ENCODE results near the gene JMJD4. TPM values are rescaled to one million over a fixed set of nuclear protein-coding genes. Genes with fewer than 3 reads are reported as not detected.

The JMJD4 gene
- total RNA-seq, 1 experiment from 2014 or later, result 15.1 TPM

GRCh38 chr1:227769047-227769935 is 34.2 kb upstream of the JMJD4 start:
- Histone ChIP-seq H3K4me1 (replicated peaks; ENCODE audit: insufficient read depth) (peaks cover 29% of the 10 kb centered on the region), H3K79me2 (ENCODE audit: low read depth) (peaks cover 6% of the 10 kb centered on the region; the same call in 1 of the 2 replicates), H3K27me3 (ENCODE audit: insufficient read depth, low read depth) (no peaks in the 10 kb centered on the region), H3K36me3 (ENCODE audit: low read depth) (peaks cover 15% of the 10 kb centered on the region; the same call in 1 of the 2 replicates), H3K27ac (no peak overlapping the region), H3K4me2 (no peak overlapping the region), H2AFZ (no peak overlapping the region), H3F3A (ENCODE audit: insufficient read depth, low read depth) (peaks cover 40% of the 10 kb centered on the region), H3K9me3 (ENCODE audit: insufficient read depth, low read depth) (no peaks in the 10 kb centered on the region), H3K4me3 (no peak overlapping the region), H4K20me1 (ENCODE audit: insufficient read depth) (peaks cover 29% of the 10 kb centered on the region), H3K9me2 (ENCODE audit: insufficient read depth) (no peaks in the 10 kb centered on the region)
- no TSS peak for BruUV-seq (replicated peaks)
- TF ChIP-seq, protein P1, sequence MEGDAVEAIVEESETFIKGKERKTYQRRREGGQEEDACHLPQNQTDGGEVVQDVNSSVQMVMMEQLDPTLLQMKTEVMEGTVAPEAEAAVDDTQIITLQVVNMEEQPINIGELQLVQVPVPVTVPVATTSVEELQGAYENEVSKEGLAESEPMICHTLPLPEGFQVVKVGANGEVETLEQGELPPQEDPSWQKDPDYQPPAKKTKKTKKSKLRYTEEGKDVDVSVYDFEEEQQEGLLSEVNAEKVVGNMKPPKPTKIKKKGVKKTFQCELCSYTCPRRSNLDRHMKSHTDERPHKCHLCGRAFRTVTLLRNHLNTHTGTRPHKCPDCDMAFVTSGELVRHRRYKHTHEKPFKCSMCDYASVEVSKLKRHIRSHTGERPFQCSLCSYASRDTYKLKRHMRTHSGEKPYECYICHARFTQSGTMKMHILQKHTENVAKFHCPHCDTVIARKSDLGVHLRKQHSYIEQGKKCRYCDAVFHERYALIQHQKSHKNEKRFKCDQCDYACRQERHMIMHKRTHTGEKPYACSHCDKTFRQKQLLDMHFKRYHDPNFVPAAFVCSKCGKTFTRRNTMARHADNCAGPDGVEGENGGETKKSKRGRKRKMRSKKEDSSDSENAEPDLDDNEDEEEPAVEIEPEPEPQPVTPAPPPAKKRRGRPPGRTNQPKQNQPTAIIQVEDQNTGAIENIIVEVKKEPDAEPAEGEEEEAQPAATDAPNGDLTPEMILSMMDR (conservative IDR thresholded peaks at IDR 0.05), result no peak
- no peak for TF ChIP-seq EZH2 (IDR thresholded peaks at IDR 0.05; ENCODE audit: low read depth)
- intact Hi-C loops (cut with micrococcal nuclease; ENCODE audit: unreplicated experiment), result loop anchor here (10.0 kb wide), 1 partner anchor 606 kb away; no protein-coding TSS in a partner anchor
- no peak for DNase-seq
- POLR2A ChIA-PET (ENCODE audit: unreplicated experiment), result no interaction called here
- CTCF ChIA-PET, result interaction anchor here (0.6 kb wide), 1 partner anchor 119 kb away, joined by 3 read pairs; no protein-coding TSS in a partner anchor

GRCh38 chr1:227768640-227769039 is 33.5 kb upstream of the JMJD4 start:
- H3K4me3 ChIP-seq, result no peak overlapping the region
- DNase-seq, result no peak
- peaks cover 33% of the 10 kb centered on the region for H3K4me1 ChIP-seq (replicated peaks; ENCODE audit: insufficient read depth)
- no peaks in the 10 kb centered on the region for H3K9me3 ChIP-seq (ENCODE audit: insufficient read depth, low read depth)
- CTCF ChIA-PET, result interaction anchor here (0.6 to 1.1 kb wide), 2 partner anchors 16 to 19 kb away, joined by 3 to 11 read pairs; no protein-coding TSS in a partner anchor
- H3K4me2 ChIP-seq, result no peak overlapping the region
- H3K27ac ChIP-seq, result no peak overlapping the region
- peaks cover 15% of the 10 kb centered on the region; the same call in 1 of the 2 replicates for H3K36me3 ChIP-seq (ENCODE audit: low read depth)
- H3K27me3 ChIP-seq (ENCODE audit: insufficient read depth, low read depth), result no peaks in the 10 kb centered on the region
- H4K20me1 ChIP-seq (ENCODE audit: insufficient read depth), result peaks cover 30% of the 10 kb centered on the region
- H3K79me2 ChIP-seq (ENCODE audit: low read depth), result peaks cover 6% of the 10 kb centered on the region; the same call in 1 of the 2 replicates
- TF ChIP-seq, protein P1 (conservative IDR thresholded peaks at IDR 0.05), result no peak
- no peaks in the 10 kb centered on the region for H3K9me2 ChIP-seq (ENCODE audit: insufficient read depth)
- no peak overlapping the region for H2AFZ ChIP-seq
- POLR2A ChIA-PET (ENCODE audit: unreplicated experiment), result no interaction called here
- intact Hi-C loops (cut with micrococcal nuclease; ENCODE audit: unreplicated experiment), result loop anchor here (10.0 kb wide), 1 partner anchor 606 kb away; no protein-coding TSS in a partner anchor
- BruUV-seq (replicated peaks), result no TSS peak
- peaks cover 45% of the 10 kb centered on the region for H3F3A ChIP-seq (ENCODE audit: insufficient read depth, low read depth)

- Histone ChIP-seq H3K27me3 (ENCODE audit: insufficient read depth, low read depth) (no peaks in the 10 kb centered on the region), H3F3A (ENCODE audit: insufficient read depth, low read depth) (peaks cover 50% of the 10 kb centered on the region), H3K9me2 (ENCODE audit: insufficient read depth) (no peaks in the 10 kb centered on the region), H3K4me3 (no peak overlapping the region), H3K27ac (no peak overlapping the region), H3K4me1 (replicated peaks; ENCODE audit: insufficient read depth) (peaks cover 39% of the 10 kb centered on the region), H3K4me2 (no peak overlapping the region), H3K79me2 (ENCODE audit: low read depth) (peaks cover 9% of the 10 kb centered on the region), H4K20me1 (ENCODE audit: insufficient read depth) (peaks cover 35% of the 10 kb centered on the region), H3K9me3 (ENCODE audit: insufficient read depth, low read depth) (no peaks in the 10 kb centered on the region), H3K36me3 (ENCODE audit: low read depth) (peaks cover 15% of the 10 kb centered on the region; the same call in 1 of the 2 replicates), H2AFZ (no peak overlapping the region)
- TF ChIP-seq EZH2 (IDR thresholded peaks at IDR 0.05; ENCODE audit: low read depth), result no peak
- TF ChIP-seq, protein P1 (conservative IDR thresholded peaks at IDR 0.05), result no peak
- intact Hi-C loops (cut with micrococcal nuclease; ENCODE audit: unreplicated experiment), result loop anchor here (10.0 kb wide), 1 partner anchor 607 kb away; no protein-coding TSS in a partner anchor
- DNase-seq, result no peak
- ChIA-PET CTCF (interaction anchor here (0.6 to 1.1 kb wide), 2 partner anchors 17 to 20 kb away, joined by 3 to 11 read pairs; no protein-coding TSS in a partner anchor), POLR2A (ENCODE audit: unreplicated experiment) (no interaction called here)
- BruUV-seq (replicated peaks), result no TSS peak
Measured at GRCh38 chr1:227768125-227768439, 33.0 kb upstream of the JMJD4 start.

All from PC-9 (cell line).